H1 (cell line): ENCODE data around the gene SLMAP. TPM values are rescaled to one million over a fixed set of nuclear protein-coding genes. Genes with fewer than 3 reads are reported as not detected.

Source experiments
- CTCF ChIA-PET: fragments of 300-600 bp; sonication (Branson Sonifier 250); formaldehyde crosslinking; loops from one replicate; lab custom pipeline; 2021; ENCODE audit not compliant: partially characterized antibody; lab: Charles Lee
- POLR2A ChIA-PET: fragments of 300-600 bp; sonication (Branson Sonifier 250); formaldehyde crosslinking; loops from one replicate; lab custom pipeline; 2021; ENCODE audit warnings: inconsistent platforms; ENCODE audit not compliant: partially characterized antibody; lab: Charles Lee
- DNase-seq, 2 experiments: peaks; one replicate each; pipeline versions ENCODE4 v3.0.0 to v3.0.0-alpha.2; 2010 to 2022; ENCODE audit warnings: low spot score in 2 of 2, low read depth in 1 of 2, mixed read lengths in 1 of 2
- FAIRE-seq: peaks from 2 replicates; lab custom pipeline; 2011; peaks lifted over from hg19 to GRCh38; lab: Jason Lieb, UNC
- H2AFZ ChIP-seq: 2 replicates; pipeline ENCODE4 v1.8.1; 2012; ENCODE audit warnings: low read length, inconsistent platforms
- H2AK5ac ChIP-seq: 2 replicates; pipeline ENCODE4 v1.6.1; 2013; ENCODE audit warnings: low read depth, low read length
- H2BK120ac ChIP-seq: replicated peaks from 2 replicates; pipeline ENCODE3; 2013; ENCODE audit warnings: low read depth, low read length, inconsistent platforms
- H2BK12ac ChIP-seq: 2 replicates; pipeline ENCODE4 v1.6.1; 2013; ENCODE audit warnings: low read depth, low read length
- H2BK15ac ChIP-seq: 2 replicates; pipeline ENCODE4 v1.6.1; 2013; ENCODE audit warnings: low read length
- H2BK20ac ChIP-seq: 2 replicates; pipeline ENCODE4 v1.6.1; 2013; ENCODE audit warnings: low read length
- H2BK5ac ChIP-seq: 2 replicates; pipeline ENCODE4 v1.6.1; 2013; ENCODE audit warnings: low read depth, low read length
- H3K14ac ChIP-seq: 2 replicates; pipeline ENCODE4 v1.6.1; 2013; ENCODE audit warnings: inconsistent platforms; ENCODE audit not compliant: insufficient read length
- H3K18ac ChIP-seq: 2 replicates; pipeline ENCODE4 v1.6.1; 2013; ENCODE audit warnings: low read length; ENCODE audit errors: extremely low read depth
- H3K23ac ChIP-seq: 2 replicates; pipeline ENCODE4 v1.6.1; 2013; ENCODE audit warnings: inconsistent platforms; ENCODE audit not compliant: insufficient read length
- H3K23me2 ChIP-seq: 2 replicates; pipeline ENCODE4 v1.6.1; 2013; ENCODE audit warnings: low read depth, low read length
- H3K27ac ChIP-seq: 2 replicates; pipeline ENCODE4 v1.6.1; 2011; ENCODE audit warnings: low read depth, low read length, inconsistent platforms
- H3K27me3 ChIP-seq, 4 experiments: replicated peaks in 1 of 4; 1 replicate in 1 of 4; 2 replicates in 3 of 4; pipeline versions ENCODE4 v1.6.1 to v1.8.1; 2011 to 2013; ENCODE audit warnings: low read length in 3 of 4, mild to moderate bottlenecking in 3 of 4, inconsistent platforms in 2 of 4, mixed read lengths in 2 of 4, moderate library complexity in 1 of 4; ENCODE audit not compliant: control insufficient read depth in 3 of 4, insufficient read depth in 3 of 4; ENCODE audit errors: extremely low read depth in 1 of 4
- H3K36me3 ChIP-seq, 4 experiments: 2 replicates each; pipeline versions ENCODE4 v1.6.1 to v1.8.1; 2011 to 2013; ENCODE audit warnings: mild to moderate bottlenecking in 4 of 4, low read length in 3 of 4, moderate library complexity in 2 of 4, control low read depth in 1 of 4, inconsistent platforms in 1 of 4; ENCODE audit not compliant: insufficient read depth in 4 of 4, control insufficient read depth in 2 of 4
- H3K4ac ChIP-seq: replicated peaks from 2 replicates; pipeline ENCODE3; 2013; ENCODE audit warnings: low read length, low read depth, mixed read lengths, inconsistent platforms; ENCODE audit not compliant: insufficient read length
- H3K4me1 ChIP-seq, 4 experiments: replicated peaks in 1 of 4; 1 replicate in 1 of 4; 2 replicates in 3 of 4; pipeline versions ENCODE4 v1.6.1 to v1.8.1; 2011 to 2013; ENCODE audit warnings: low read length in 3 of 4, inconsistent platforms in 2 of 4, mixed read lengths in 1 of 4; ENCODE audit not compliant: insufficient read depth in 4 of 4, control insufficient read depth in 3 of 4
- H3K4me2 ChIP-seq, 2 experiments: 2 replicates each; pipeline versions ENCODE4 v1.6.1 to v1.8.1; 2011 to 2013; ENCODE audit warnings: low read depth in 2 of 2, low read length in 2 of 2, control low read depth in 1 of 2, inconsistent platforms in 1 of 2, mild to moderate bottlenecking in 1 of 2; ENCODE audit not compliant: insufficient read depth in 1 of 2
- H3K4me3 ChIP-seq, 4 experiments: fragments of 200-600, 300-600 bp in 1 of 4; sonication (generic), shearing (Covaris generic), sonication (Bioruptor Twin) in 1 of 4; 2 replicates each; pipeline versions ENCODE4 v1.5.1 to v1.8.1; 2011 to 2016; ENCODE audit warnings: low read length in 4 of 4, low read depth in 3 of 4, control low read depth in 2 of 4, inconsistent platforms in 2 of 4, mild to moderate bottlenecking in 2 of 4, mixed read lengths in 1 of 4, moderate library complexity in 1 of 4; ENCODE audit not compliant: insufficient read depth in 2 of 4; ENCODE audit errors: extremely low read depth in 1 of 4
- H3K56ac ChIP-seq: replicated peaks from 2 replicates; pipeline ENCODE3; 2013; ENCODE audit warnings: low read depth, mild to moderate bottlenecking, mixed read lengths, low read length, inconsistent platforms; ENCODE audit not compliant: insufficient read length
- H3K79me1 ChIP-seq: 2 replicates; pipeline ENCODE4 v1.6.1; 2013; ENCODE audit warnings: low read depth, low read length, control low read depth
- H3K79me2 ChIP-seq, 2 experiments: 2 replicates each; pipeline versions ENCODE4 v1.6.1 to v1.8.1; 2012 to 2013; ENCODE audit warnings: low read length in 2 of 2, mild to moderate bottlenecking in 2 of 2, inconsistent platforms in 1 of 2; ENCODE audit not compliant: insufficient read depth in 2 of 2, control insufficient read depth in 1 of 2
- H3K9ac ChIP-seq, 4 experiments: replicated peaks in 1 of 4; 1 replicate in 1 of 4; 2 replicates in 3 of 4; pipeline versions ENCODE4 v1.6.1 to v1.8.1; 2011 to 2013; ENCODE audit warnings: low read depth in 3 of 4, low read length in 3 of 4, control low read depth in 2 of 4, mild to moderate bottlenecking in 2 of 4, moderate library complexity in 2 of 4, inconsistent platforms in 1 of 4; ENCODE audit errors: extremely low read depth in 1 of 4
- H3K9me3 ChIP-seq, 2 experiments: 2 replicates each; pipeline versions ENCODE4 v1.6.1 to v1.8.1; 2012 to 2013; ENCODE audit warnings: mild to moderate bottlenecking in 2 of 2, moderate library complexity in 2 of 2, control low read depth in 1 of 2, inconsistent platforms in 1 of 2, low read depth in 1 of 2, low read length in 1 of 2, mixed read lengths in 1 of 2; ENCODE audit not compliant: insufficient read depth in 2 of 2
- H4K20me1 ChIP-seq, 2 experiments: replicated peaks in 1 of 2; 2 replicates each; pipeline versions ENCODE3 to v1.8.1; 2011 to 2013; ENCODE audit warnings: inconsistent platforms in 2 of 2, low read length in 2 of 2, mild to moderate bottlenecking in 1 of 2; ENCODE audit not compliant: insufficient read depth in 2 of 2, control insufficient read depth in 1 of 2
- H4K5ac ChIP-seq: 2 replicates; pipeline ENCODE4 v1.6.1; 2013; ENCODE audit warnings: low read length, low read depth, mixed read lengths, inconsistent platforms; ENCODE audit not compliant: insufficient read length
- H4K8ac ChIP-seq: 2 replicates; pipeline ENCODE4 v1.8.0; 2013; ENCODE audit warnings: mild to moderate bottlenecking, moderate library complexity, low read length, inconsistent platforms; ENCODE audit not compliant: insufficient read depth; ENCODE audit errors: extremely low read depth
- H4K91ac ChIP-seq: replicated peaks from 2 replicates; pipeline ENCODE3; 2013; ENCODE audit warnings: low read length, mixed read lengths, inconsistent platforms; ENCODE audit not compliant: insufficient read length
- POLR2AphosphoS5 ChIP-seq: IDR thresholded peaks from 2 replicates; pipeline ENCODE4 v1.6.1; 2011; ENCODE audit warnings: low read depth, low read length
- RBBP5 ChIP-seq: IDR thresholded peaks from 2 replicates; pipeline ENCODE4 v1.7.1; 2012; ENCODE audit warnings: low read depth, mild to moderate bottlenecking, inconsistent platforms, low read length, moderate library complexity, borderline replicate concordance
- WGBS, 2 experiments: shearing (Covaris generic) in 1 of 2; methylation state at CpG; one replicate each; pipeline versions ENCODE4 v1.1.6 to v1.1.7; 2013 to 2015; ENCODE audit warnings: low lambda C conversion rate in 2 of 2, mixed read lengths in 2 of 2, inconsistent platforms in 1 of 2, low coverage in 1 of 2, missing lambda C conversion rate in 1 of 2; ENCODE audit not compliant: insufficient replicate concordance in 2 of 2, insufficient coverage in 1 of 2, insufficient read length in 1 of 2; ENCODE audit errors: extremely low coverage in 1 of 2, missing lambda C conversion rate in 1 of 2; 5-methylcytosine and 5-hydroxymethylcytosine counted together
- polyA plus RNA-seq, 7 experiments: library from polyadenylated mRNA; depleted of rRNA in 3 of 7; stranded (reverse) in 5 of 7; unstranded in 2 of 7; fragments of >200 nt in 5 of 7; fragments of 200-250 nt in 2 of 7; gene quantifications; 1 replicate in 5 of 7; 2 replicates in 1 of 7; 4 replicates in 1 of 7; pipeline versions ENCODE4 v1.2.1 to v1.2.3, GENCODE V29; 2011 to 2013; ENCODE audit warnings: missing spikeins in 2 of 7, mixed read lengths in 2 of 7
- total RNA-seq: library from RNA; stranded (reverse); fragmentation: NEBNext Ultra II Directional; extraction: Animal tissue kit (Norgen Biotek cat#: 25700); gene quantifications from 2 replicates; pipeline ENCODE4 v1.2.1, GENCODE V29; 2021

The SLMAP gene
- total and polyA plus RNA-seq, 2 of the 8 experiments (the other 6 are each of a cell fraction or from before 2014, with no cell fraction given), result 13.6 to 70.4 TPM

DNA sequence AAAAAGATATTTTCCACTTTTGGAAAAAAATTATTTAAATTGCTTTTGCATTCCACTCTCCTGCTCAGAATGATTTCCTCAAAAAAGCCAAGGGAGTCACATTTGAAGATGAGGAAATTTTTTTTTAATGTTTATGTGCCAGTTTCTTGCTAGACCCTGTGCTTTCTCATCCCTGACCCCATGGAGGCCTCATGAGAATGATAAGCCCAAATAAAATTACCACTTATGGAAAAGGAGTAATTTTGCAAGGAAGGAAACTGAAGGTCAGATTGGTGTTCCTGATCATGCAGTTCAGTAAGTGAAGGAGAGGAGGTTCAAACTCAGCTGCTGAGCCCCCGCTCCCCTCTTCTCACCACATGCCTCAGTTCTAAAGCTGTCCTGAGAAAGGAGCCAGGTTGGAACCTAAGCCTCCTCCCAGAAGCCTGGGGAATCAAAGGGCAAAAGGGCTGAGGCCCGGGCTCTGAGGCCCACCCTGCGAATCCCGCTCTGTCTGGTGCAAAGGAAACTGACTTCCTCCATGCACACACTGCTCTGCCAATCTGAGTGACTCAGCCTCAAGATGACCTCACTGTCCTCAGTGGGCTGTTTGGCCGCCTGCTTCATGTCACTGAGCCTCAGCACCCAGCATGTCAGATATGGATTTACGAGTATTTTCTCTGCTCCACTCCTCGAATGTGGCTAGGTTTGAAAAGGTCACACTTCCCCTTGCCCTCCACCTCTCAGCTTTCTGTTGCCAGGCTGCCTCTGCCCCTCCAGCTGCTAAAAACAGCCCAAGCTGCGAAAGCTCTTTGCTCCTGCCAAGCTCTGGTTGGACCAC lies 195.2 kb downstream of the SLMAP start:
- Histone ChIP-seq H2BK20ac (peak overlapping the region; percentile 9), H3K4me2 (no peak overlapping the region), H4K5ac (peak overlapping the region; percentile 5), H3K27me3 (no peaks in the 10 kb centered on the region), H2BK5ac (0 out of 2 replicates have a peak overlapping the region, but pooled peaks have one; percentile 40), H3K4me3 (no peak overlapping the region), H3K4me1 (peaks cover 0 to 25% (median 6%) of the 10 kb centered on the region in 4 experiments; a peak in 5 of 7 replicates), H2BK15ac (0 out of 2 replicates have a peak overlapping the region, but pooled peaks have one; percentile 55), H2AK5ac (no peak overlapping the region), H3K9me3 (no peaks in the 10 kb centered on the region), H3K14ac (no peak overlapping the region), H4K8ac (peak overlapping the region; percentile 66; the same call in 1 of the 2 replicates), H3K23ac (no peak overlapping the region), H3K79me2 (no peaks in the 10 kb centered on the region), H3K36me3 (no peaks in the 10 kb centered on the region), H2BK120ac (no peak overlapping the region), H3K9ac (peak overlapping the region in 2 of 4 experiments; percentile 40 to 44; a peak in 2 of 7 replicates), H3K18ac (peak overlapping the region; percentile 34; the same call in 1 of the 2 replicates), H2AFZ (peak overlapping the region; percentile 81; the same call in 1 of the 2 replicates), H2BK12ac (peak overlapping the region; percentile 13), H4K91ac (no peak overlapping the region), H3K56ac (no peak overlapping the region), H3K79me1 (no peaks in the 10 kb centered on the region), H3K4ac (no peak overlapping the region), H3K27ac (peak overlapping the region; percentile 37; the same call in 1 of the 2 replicates), H3K23me2 (no peaks in the 10 kb centered on the region; the same call in 1 of the 2 replicates), H4K20me1 (no peaks in the 10 kb centered on the region)
- FAIRE-seq (no peak), DNase-seq (no peak)
- CTCF ChIA-PET, result interaction anchor here (0.9 to 1.7 kb wide), 6 partner anchors 11 to 226 kb away, joined by 3 to 7 read pairs (median 4); partner anchors contain the start of gene FLNB
- POLR2A ChIA-PET, result interaction anchor here (0.6 to 1.3 kb wide), 9 partner anchors 8 to 750 kb away, joined by 3 to 4 read pairs (median 3); partner anchors contain the start of genes HTD2 and RPP14
- WGBS, 2 experiments, result 87% methylated on average over 8 of the region's 8 CpGs; no CpG with 5 or more reads in 1 of the 2 experiments
- TF ChIP-seq RBBP5, result no peak
- 0 out of 2 replicates have a peak, but pooled peaks have one; percentile 23 for TF ChIP-seq POLR2AphosphoS5
